Measurements from ENCODE around the gene SGSM1. TPM values are rescaled to one million over a fixed set of nuclear protein-coding genes. Genes with fewer than 3 reads are reported as not detected.
"Not testable (repeated sequence)": the region's sequence is repeated elsewhere in the genome, so short reads cannot be mapped to it uniquely, and the experiment has no call there.

SGSM1 gene
- total RNA-seq, 2 donors from 2014 or later = 0.19 to 0.20 TPM

DNA sequence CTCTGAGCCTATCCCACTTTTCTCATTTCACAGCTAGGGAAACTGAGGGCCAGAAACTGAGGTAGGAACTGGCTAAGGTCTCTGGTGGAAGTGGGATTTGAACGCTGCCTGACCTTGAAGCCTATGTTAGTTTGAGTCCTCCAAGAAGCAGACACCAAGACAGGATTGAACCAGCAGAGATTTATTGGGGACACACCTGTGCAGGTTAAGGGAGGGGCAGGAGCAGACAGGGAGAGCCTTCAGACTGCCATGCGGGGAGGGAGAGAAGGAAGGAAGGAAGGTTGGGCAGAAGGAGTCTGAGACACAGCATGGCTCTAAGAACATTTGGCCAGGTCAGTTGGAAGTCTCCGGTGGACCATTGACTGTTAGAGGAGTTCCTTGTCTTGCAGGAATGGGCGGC lies 59.5 kb downstream of the SGSM1 start:
- Mint-ChIP-seq H3K36me3 (no peaks in the 10 kb centered on the region), H3K9me3 (no peaks in the 10 kb centered on the region), H3K27ac (no peak overlapping the region)
- DNase-seq (ENCODE audit: low spot score in 2 of 2) = no peak
- no peak for ATAC-seq

DNA sequence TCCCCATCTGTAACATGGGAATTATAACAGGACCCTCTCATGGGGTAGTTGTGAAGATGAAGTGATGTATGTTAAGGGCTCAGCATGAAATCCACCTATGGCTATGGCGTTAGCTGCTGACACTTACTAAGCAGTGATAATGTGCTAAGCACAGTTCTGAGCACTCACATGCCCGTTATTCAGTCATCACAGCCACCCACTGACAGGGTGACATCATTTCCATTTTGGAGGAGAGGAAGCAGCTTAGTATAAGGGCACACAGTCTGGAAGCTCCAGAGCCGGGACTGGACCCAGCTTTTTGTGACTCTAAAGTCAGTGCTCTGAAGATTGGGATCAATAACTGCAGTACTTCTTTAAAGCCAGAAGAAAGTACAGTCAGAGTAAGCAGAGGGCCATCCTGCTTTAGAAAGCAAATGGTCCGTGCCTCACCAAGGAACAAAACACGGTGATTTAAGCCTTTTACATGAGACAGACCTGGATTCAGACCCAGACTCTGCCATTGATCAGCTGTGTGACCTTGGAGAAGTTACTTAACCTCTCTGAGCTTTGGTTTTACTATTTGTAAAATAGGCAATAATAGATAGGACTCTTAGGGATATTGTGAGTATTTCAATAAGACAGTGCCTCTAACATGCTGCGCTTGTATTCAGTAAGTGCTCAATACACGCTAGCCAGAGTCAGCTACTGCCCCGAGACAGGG lies 61.5 kb downstream of the SGSM1 start:
- ATAC-seq (no peak), DNase-seq (ENCODE audit: low spot score in 2 of 2) (no peak)
- Mint-ChIP-seq H3K27ac (no peak overlapping the region), H3K9me3 (no peaks in the 10 kb centered on the region), H3K36me3 (no peaks in the 10 kb centered on the region)

DNA sequence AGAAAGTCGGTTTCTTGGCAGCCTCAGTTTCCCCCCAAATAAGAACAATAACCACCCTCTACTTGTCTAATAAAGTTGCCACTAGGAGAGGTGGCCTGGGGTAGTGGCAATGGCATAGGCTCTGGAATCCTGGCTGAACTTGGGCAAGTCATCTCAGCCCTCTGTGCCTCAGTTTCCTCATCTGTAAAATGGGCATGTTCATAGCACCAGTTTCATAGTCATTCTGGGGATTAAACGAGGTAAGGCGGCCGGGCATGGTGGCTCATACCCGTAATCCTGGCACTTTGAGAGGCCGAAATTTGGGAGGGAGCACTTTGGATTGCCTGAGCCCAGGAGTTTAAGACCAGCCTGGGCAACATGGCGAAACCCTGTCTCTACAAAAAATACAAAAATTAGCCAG lies 63.0 kb downstream of the SGSM1 start:
- no peak overlapping the region for H3K27ac Mint-ChIP-seq
- H3K36me3 Mint-ChIP-seq = no peaks in the 10 kb centered on the region
- no peak for DNase-seq (ENCODE audit: low spot score in 2 of 2)
- no peak for ATAC-seq
- no peaks in the 10 kb centered on the region for H3K9me3 Mint-ChIP-seq

DNA sequence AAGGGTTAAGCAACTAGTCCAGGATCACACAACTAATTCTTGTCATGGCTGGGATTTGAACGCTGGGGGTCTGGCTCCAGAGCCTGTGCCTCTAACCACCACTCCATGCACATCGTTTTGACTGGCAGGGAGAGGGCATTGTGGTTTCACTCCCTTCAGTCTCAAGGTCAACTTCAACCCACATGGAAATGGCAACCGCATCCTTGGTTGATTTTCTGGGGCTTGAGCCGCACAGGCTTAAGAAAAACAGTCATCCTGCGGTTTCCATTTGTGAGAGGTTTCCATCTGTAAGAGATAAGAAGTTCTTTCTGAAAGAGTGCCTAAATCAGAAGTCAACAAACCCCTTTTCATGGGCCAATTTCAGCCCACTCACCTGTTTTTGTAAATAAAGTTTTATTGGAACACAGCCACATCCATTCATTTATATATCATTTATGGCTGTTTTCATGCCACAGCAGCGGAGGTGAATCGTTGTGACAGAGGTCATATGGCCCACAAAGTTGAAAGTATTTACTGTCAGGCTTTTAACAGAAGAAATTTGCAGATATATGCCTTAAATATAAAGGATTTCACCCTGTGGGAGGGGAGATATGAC lies 65.7 kb downstream of the SGSM1 start:
- ATAC-seq = no peak

DNA sequence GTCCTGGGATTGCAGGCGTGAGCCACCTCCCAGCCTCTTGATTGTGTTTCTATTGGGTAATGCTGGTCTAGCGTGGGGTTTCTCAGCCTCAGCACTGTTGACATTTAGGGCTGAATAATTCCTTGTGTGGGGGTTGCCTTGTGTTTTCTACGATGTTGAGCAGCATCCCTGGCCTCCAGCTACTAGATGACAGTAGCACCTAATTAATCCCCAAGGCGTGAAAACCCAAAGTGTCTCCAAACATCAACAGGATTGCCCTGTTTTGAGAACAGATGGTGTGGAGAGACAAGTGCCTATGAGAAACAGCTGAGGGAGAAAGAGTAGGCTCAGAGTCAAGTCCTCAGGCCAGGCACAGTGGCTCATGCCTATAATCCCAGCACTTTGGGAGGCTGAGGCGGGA lies 67.2 kb downstream of the SGSM1 start:
- H3K27ac Mint-ChIP-seq = no peak overlapping the region

More for the DNA sequence above, 65.7 kb downstream of the SGSM1 start:
- H3K27ac Mint-ChIP-seq = no peak overlapping the region
- H3K36me3 Mint-ChIP-seq = no peaks in the 10 kb centered on the region
- DNase-seq (ENCODE audit: low spot score in 2 of 2) = no peak
- H3K9me3 Mint-ChIP-seq = peaks cover 0 to 7% of the 10 kb centered on the region in 2 donors

DNA sequence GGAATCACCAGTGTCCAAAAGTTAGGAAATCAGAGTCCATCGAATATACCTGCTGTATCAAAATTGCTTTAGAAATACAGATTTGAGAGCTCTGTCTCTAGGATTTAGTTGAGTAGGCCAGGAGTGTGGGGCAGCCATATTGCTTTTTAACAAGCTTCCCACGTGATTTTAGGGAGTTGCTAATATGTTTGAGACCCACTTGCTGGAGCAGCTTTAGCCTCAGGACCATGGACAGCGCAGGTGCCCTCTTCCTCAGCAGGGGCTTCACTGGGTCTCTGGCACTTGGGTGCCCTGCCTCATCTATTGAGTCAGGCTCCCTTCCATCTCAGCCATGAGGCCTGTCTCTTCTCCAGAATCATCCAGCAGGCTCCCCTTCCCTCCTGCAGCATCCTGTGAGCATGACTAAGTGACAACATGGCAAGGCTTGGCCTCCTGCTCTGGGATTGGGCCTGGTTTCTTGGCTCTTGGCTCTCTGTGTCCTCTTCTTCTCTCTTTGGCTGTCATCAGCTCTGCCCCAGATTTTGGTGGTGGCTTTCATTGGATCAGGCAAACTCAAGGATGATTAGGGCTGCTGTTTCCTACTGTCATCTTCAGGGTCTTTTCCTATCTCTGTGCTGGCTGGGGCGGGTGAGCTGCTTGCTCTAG lies 70.0 kb downstream of the SGSM1 start:
- H3K9me3 Mint-ChIP-seq = peaks cover 0 to 9% of the 10 kb centered on the region in 2 donors
- DNase-seq (ENCODE audit: low spot score in 2 of 2) = peak in 1 of 2 donors; percentile 22

More for the DNA sequence above, 67.2 kb downstream of the SGSM1 start:
- no peak for ATAC-seq
- H3K9me3 Mint-ChIP-seq = peaks cover 0 to 9% of the 10 kb centered on the region in 2 donors
- H3K36me3 Mint-ChIP-seq = no peaks in the 10 kb centered on the region
- no peak for DNase-seq (ENCODE audit: low spot score in 2 of 2)

DNA sequence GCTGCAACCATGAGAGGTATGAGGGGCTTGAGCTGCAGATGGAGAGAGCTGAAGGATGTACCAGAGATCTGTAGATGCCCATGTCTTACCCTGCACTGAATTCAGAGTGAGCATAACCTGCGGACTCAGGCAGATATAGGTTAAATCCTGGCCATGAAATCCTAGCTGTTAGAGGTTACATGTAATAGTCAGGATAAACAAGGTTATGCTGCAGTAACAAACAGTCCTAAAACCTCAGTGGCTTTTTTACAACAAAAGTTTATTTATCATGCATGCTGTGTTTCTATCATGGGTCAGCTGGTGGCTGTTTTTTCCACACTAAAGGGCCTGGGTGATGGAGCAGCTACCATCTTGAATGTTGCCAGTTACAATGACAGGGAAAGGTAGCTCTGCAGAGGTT lies 70.7 kb downstream of the SGSM1 start:
- Mint-ChIP-seq H3K27ac (no peak overlapping the region), H3K9me3 (peaks cover 0 to 9% of the 10 kb centered on the region in 2 donors), H3K36me3 (no peaks in the 10 kb centered on the region)
- ATAC-seq (no peak), DNase-seq (ENCODE audit: low spot score in 2 of 2) (no peak)

More for the DNA sequence above, 70.0 kb downstream of the SGSM1 start:
- no peak overlapping the region for H3K27ac Mint-ChIP-seq
- H3K36me3 Mint-ChIP-seq = no peaks in the 10 kb centered on the region
- no peak for ATAC-seq

DNA sequence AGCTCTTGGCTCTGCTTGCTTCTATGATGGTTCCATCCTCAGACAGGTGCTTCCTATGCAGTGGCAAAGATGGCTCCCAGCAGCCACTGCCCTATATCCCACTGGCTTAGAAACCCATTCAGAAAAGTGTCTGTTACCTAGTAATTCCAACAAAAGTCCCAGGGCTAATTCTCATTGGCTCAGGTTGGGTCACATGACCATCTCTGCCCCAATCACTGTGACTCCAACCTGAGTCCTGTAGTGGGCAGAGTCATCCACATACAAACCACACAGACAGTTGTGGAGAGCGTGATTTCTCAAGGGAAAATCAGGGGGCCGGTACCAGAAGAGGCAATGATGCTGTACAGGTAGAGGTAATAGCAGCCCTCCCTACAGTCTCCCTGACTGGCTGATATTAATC lies 73.0 kb downstream of the SGSM1 start:
- Mint-ChIP-seq H3K27ac (no peak overlapping the region), H3K9me3 (peaks cover 0 to 9% of the 10 kb centered on the region in 2 donors), H3K36me3 (no peaks in the 10 kb centered on the region)
- DNase-seq (ENCODE audit: low spot score in 2 of 2) (no peak), ATAC-seq (no peak)

DNA sequence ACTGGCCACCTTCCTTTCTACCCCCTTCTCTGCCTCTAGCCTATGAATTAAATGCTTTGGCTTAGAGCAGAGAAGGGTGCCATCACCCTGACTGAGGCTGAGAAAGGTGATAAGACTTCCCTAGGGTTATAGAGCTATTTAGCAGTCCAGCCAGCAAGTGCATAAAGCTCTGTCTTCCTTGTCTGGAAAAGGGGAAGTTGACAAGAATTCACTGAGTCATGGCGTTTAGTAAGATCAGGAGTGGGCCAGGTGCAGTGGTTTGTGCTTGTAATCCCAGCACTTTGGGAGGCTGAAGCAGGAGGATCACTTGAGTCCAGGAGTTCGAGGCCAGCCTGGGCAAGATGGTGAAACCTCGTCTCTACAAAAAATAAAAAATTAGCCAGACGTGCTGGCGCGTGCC lies 77.4 kb downstream of the SGSM1 start:
- no peaks in the 10 kb centered on the region for H3K36me3 Mint-ChIP-seq
- peak overlapping the region in 1 of 2 donors; percentile 23 for H3K27ac Mint-ChIP-seq
- DNase-seq (ENCODE audit: low spot score in 2 of 2) = no peak
- no peak for ATAC-seq
- H3K9me3 Mint-ChIP-seq = no peaks in the 10 kb centered on the region

DNA sequence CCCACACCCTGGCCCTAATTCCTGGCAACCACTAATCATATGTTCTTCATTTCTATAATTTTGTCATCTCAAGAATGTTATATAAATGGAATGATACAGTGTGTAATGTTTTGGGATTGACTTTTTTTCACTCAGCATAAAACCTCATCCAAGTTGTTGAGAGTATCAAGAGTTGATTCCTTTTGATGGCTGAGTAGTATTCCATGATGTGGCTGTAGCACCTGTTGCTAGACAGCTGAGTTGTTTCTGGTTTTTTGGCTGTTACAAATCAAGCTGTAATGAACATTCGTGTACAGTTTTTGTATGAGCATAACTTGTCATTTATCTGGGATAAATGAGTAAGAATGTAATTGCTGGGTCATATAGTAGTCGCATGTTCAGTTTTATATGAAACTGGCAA lies 81.2 kb downstream of the SGSM1 start:
- Mint-ChIP-seq H3K36me3 (no peaks in the 10 kb centered on the region), H3K27ac (no peak overlapping the region), H3K9me3 (no peaks in the 10 kb centered on the region)
- peak in 1 of 2 donors; percentile 73 for ATAC-seq
- no peak for DNase-seq (ENCODE audit: low spot score in 2 of 2)

DNA sequence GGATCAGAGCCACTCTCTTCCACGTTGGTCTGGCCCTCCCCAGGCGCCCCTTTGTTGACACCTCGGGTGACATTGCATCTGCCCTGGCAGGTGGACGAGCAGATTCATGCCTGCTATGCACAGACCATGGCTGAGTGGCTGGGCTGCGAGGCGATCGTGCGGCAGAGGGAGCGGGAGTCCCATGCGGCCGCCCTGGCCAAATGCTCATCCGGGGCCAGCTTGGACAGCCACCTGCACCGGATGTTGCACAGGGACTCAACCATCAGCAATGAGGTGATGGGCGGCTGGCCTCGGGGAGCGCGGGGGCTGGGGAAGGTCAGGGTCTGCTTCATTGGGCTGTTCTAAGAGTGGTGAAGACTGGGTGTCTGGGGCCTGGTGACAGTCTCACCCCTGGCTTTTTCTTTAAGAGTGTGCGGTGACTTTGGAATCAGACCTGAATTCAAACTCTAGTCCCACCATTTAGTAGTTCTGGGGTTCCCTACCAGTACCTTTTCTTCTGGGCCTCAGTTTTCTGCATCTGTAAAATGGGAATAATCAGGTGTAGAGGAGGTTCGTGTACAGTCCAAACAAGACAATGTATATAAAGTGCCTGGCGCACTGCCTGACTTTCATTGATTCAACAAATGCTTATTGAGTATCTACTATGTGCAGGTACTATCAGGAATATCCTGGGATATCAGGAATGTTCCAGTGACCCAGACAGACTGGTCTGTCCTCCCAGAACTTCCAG lies 87.5 kb downstream of the SGSM1 start:
- no peak for DNase-seq (ENCODE audit: low spot score in 2 of 2)
- no peaks in the 10 kb centered on the region for H3K36me3 Mint-ChIP-seq
- H3K27ac Mint-ChIP-seq = no peak overlapping the region
- no peaks in the 10 kb centered on the region for H3K9me3 Mint-ChIP-seq
- ATAC-seq = no peak

DNA sequence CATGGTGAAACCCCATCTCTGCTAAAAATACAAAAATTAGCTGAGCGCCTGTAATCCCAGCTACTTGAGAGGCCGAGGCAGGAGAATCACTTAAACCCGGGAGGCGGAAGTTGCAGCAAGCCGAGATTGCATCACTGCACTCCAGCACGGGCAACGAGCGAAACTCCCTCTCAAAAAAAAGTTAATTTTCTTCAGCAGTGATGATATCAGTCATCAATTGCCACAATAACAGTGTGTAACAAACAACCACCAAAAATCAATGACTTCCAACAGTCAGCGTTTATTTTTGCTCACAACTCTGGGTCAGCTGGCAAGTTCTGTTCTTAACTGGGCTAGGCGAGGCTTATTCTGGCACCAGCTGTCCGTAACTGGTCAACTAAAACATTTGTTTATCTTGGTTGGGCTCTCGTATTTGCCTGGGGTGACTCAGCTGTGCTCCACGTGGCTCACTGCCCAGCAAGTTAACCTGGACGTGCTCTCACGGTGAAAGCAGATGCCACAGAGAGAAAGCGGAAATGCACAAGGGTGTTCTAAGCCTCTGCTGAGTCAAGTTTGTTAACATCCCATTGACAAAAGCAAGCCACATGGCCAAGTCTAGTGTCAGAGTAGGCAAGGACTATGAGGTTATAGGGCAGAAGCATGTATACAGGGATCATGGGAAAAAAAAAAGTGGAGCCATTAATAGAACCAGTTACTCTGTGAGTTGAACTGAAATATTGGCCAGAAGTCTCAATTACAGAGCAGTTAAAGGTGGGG lies 88.4 kb downstream of the SGSM1 start:
- Mint-ChIP-seq H3K9me3 (no peaks in the 10 kb centered on the region), H3K27ac (no peak overlapping the region), H3K36me3 (no peaks in the 10 kb centered on the region)
- DNase-seq (ENCODE audit: low spot score in 2 of 2) (no peak), ATAC-seq (no peak)

DNA sequence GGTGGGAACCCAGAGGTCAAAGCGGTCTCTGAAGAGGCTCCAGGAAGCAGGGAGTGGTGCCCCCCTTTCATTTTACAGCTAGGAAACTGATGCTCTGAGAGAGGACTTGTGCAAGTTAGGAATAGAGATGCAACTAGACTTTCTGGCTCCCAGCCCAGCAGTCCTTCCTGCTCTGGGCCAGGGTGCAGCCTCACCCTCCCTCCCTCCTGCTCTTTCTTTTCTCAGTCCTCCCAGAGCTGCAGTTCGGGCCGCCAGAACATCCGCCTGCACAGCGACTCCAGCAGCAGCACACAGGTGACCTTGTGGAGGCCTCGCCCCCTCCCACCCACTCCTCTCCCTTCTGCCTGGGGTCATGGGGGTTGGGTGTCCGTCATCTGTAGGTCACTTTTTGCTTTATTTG lies 89.0 kb downstream of the SGSM1 start:
- no peak for DNase-seq (ENCODE audit: low spot score in 2 of 2)
- H3K9me3 Mint-ChIP-seq = no peaks in the 10 kb centered on the region
- ATAC-seq = no peak
- no peak overlapping the region for H3K27ac Mint-ChIP-seq
- no peaks in the 10 kb centered on the region for H3K36me3 Mint-ChIP-seq

DNA sequence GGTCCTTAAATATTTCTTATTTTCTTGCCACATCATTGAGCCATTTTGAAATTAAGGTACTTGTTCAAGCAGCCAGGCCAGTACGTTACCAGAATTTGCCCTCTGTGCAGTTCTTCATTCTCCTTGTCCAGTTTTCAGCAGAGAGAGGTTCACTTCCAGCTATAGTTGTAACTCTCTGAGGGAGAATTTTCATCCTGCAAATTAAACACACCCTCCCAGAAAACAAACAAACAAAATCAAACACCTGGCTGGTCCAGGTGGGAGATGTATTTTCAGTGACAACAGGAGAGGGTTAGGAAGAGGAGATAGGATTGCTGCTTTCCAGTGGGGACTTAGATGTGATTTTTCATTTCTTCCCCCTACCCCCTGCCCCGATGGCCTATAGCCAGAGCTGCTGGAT lies 95.4 kb downstream of the SGSM1 start:
- no peak overlapping the region for H3K27ac Mint-ChIP-seq
- DNase-seq (ENCODE audit: low spot score in 2 of 2) (no peak), ATAC-seq (no peak)
- H3K36me3 Mint-ChIP-seq = peaks cover 21 to 22% of the 10 kb centered on the region in 2 donors
- peaks cover 13 to 17% of the 10 kb centered on the region in 2 donors for H3K9me3 Mint-ChIP-seq

DNA sequence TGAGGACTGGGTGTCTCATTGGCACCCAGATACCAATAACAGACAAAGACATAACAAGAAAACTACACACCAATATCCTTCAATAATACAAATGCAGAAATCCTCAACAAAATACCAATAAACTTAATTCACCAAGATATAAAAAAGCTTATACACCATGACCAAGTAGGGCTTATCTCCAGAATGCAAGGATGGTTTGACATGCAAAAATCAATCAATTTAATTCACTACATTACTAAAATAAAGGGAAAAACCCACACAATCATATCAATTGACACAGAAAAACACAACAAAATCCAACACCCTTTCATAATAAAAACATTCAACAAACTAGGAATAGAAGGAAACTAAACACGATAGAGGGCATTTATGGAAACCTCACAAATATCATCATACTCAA lies 99.9 kb downstream of the SGSM1 start:
- ATAC-seq = no peak
- peaks cover 22 to 24% of the 10 kb centered on the region in 2 donors for H3K36me3 Mint-ChIP-seq
- H3K9me3 Mint-ChIP-seq = peaks cover 13 to 17% of the 10 kb centered on the region in 2 donors
- no peak overlapping the region for H3K27ac Mint-ChIP-seq
- no peak for DNase-seq (ENCODE audit: low spot score in 2 of 2)

DNA sequence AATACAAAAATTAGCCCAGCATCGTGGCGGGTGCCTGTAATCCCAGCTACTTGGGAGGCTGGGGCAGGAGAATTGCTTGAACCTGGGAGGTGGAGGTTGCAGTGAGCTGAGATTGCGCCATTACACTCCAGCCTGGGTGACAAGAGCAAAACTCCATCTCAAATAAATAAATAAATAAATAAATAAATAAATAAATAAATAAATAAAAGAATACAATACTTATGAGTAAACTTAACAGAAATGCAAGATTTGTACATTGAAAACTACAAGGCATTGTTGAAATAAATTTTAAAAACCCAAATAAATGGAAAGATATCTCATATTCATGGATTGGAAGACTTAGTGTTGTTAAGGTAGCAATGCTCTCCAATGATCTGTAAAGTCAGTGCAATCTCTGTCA lies 101.1 kb downstream of the SGSM1 start:
- H3K27ac Mint-ChIP-seq; DNase-seq (ENCODE audit: low spot score in 2 of 2); ATAC-seq: not testable (repeated sequence)
- Mint-ChIP-seq H3K9me3 (peaks cover 13 to 17% of the 10 kb centered on the region in 2 donors), H3K36me3 (peaks cover 22 to 24% of the 10 kb centered on the region in 2 donors)

Measured in activated naive CD4-positive, alpha-beta T cell treated with anti-CD3 and anti-CD28 coated beads, Interleukin-2, amount 50 U/mL, for 72 hours (primary cell).